Keratinocyte (primary cell): Measurements from ENCODE around the gene GPANK1. TPM values are rescaled to one million over a fixed set of nuclear protein-coding genes. Genes with fewer than 3 reads are reported as not detected.

Experiments
- DNase-seq: peaks from one replicate; pipeline ENCODE4 v3.0.0-alpha.2; 2011; ENCODE audit warnings: low read depth, missing footprints, low spot score
- FAIRE-seq: peaks from 2 replicates; lab custom pipeline; 2011; peaks lifted over from hg19 to GRCh38; lab: Jason Lieb, UNC
- H2AFZ ChIP-seq: 2 replicates; pipeline ENCODE4 v1.6.0; 2012; ENCODE audit warnings: low read length, control low read depth, inconsistent platforms; ENCODE audit not compliant: control insufficient read depth
- H3K27ac ChIP-seq: 2 replicates; pipeline ENCODE4 v1.5.1; 2011; ENCODE audit warnings: low read length; ENCODE audit not compliant: control insufficient read depth, insufficient read depth
- H3K27me3 ChIP-seq: 3 replicates; pipeline ENCODE4 v1.6.0; 2011; ENCODE audit warnings: low read length; ENCODE audit not compliant: control insufficient read depth, insufficient read depth; ENCODE audit errors: extremely low read depth
- H3K36me3 ChIP-seq, 2 experiments: 2 replicates in 1 of 2; 3 replicates in 1 of 2; pipeline ENCODE4 v1.5.1; 2011; ENCODE audit warnings: low read length in 2 of 2, mild to moderate bottlenecking in 1 of 2; ENCODE audit not compliant: control insufficient read depth in 2 of 2, insufficient read depth in 2 of 2; ENCODE audit errors: extremely low read depth in 1 of 2
- H3K4me1 ChIP-seq: 3 replicates; pipeline ENCODE4 v1.5.1; 2011; ENCODE audit warnings: low read length; ENCODE audit not compliant: control insufficient read depth, insufficient read depth; ENCODE audit errors: extremely low read depth
- H3K4me2 ChIP-seq: 3 replicates; pipeline ENCODE4 v1.6.0; 2011; ENCODE audit warnings: low read depth, low read length; ENCODE audit not compliant: control insufficient read depth, insufficient read depth; ENCODE audit errors: extremely low read depth
- H3K4me3 ChIP-seq, 3 experiments: fragments of 200-600 bp in 1 of 3; sonication (generic) in 1 of 3; 2 replicates in 2 of 3; 3 replicates in 1 of 3; pipeline ENCODE4 v1.5.1; 2011 to 2016; ENCODE audit warnings: low read length in 3 of 3, mild to moderate bottlenecking in 3 of 3, control low read depth in 2 of 3, inconsistent platforms in 1 of 3, low read depth in 1 of 3, mixed read lengths in 1 of 3, mixed run types in 1 of 3, moderate library complexity in 1 of 3; ENCODE audit not compliant: control insufficient read depth in 2 of 3, insufficient read depth in 2 of 3; ENCODE audit errors: extremely low read depth in 1 of 3
- H3K79me2 ChIP-seq: 2 replicates; pipeline ENCODE4 v1.6.0; 2012; ENCODE audit warnings: low read length; ENCODE audit not compliant: control insufficient read depth, insufficient read depth
- H3K9ac ChIP-seq: 3 replicates; pipeline ENCODE4 v1.6.0; 2011; ENCODE audit warnings: low read length; ENCODE audit not compliant: control insufficient read depth, insufficient read depth; ENCODE audit errors: extremely low read depth
- H3K9me1 ChIP-seq: 3 replicates; pipeline ENCODE4 v1.6.0; 2011; ENCODE audit warnings: low read length; ENCODE audit not compliant: control insufficient read depth, insufficient read depth; ENCODE audit errors: extremely low read depth
- H3K9me3 ChIP-seq: 2 replicates; pipeline ENCODE4 v1.5.1; 2012; ENCODE audit warnings: low read depth, low read length; ENCODE audit not compliant: control insufficient read depth
- H4K20me1 ChIP-seq: 3 replicates; pipeline ENCODE4 v1.6.0; 2011; ENCODE audit warnings: low read length; ENCODE audit not compliant: control insufficient read depth, insufficient read depth; ENCODE audit errors: extremely low read depth
- EZH2 ChIP-seq: IDR thresholded peaks from one replicate; pipeline ENCODE4 v1.6.1; 2012; ENCODE audit warnings: inconsistent platforms, mild to moderate bottlenecking, low read length, moderate library complexity
- dilution Hi-C: fragments of 300-500 bp; cut with MboI; formaldehyde crosslinking; loops from one replicate; pipeline ENCODE4 v1.7.0; 2020; ENCODE audit warnings: low sequenced_read_pairs; ENCODE audit not compliant: extremely low pct_ligation_motif_present
- polyA plus RNA-seq, 5 experiments: library from polyadenylated mRNA; depleted of rRNA in 3 of 5; stranded (reverse) in 3 of 5; stranded (forward) in 1 of 5; unstranded in 1 of 5; fragments of >200 nt; gene quantifications; 1 replicate in 1 of 5; 2 replicates in 3 of 5; 3 replicates in 1 of 5; pipeline versions ENCODE4 v1.2.1 to v1.2.3, GENCODE V29; 2011 to 2012; ENCODE audit warnings: missing spikeins in 2 of 5, low read depth in 1 of 5, low replicate concordance in 1 of 5
- TF ChIP-seq, protein P1 (sequence below), 3 experiments: IDR thresholded peaks in 1 of 3; conservative IDR thresholded peaks in 1 of 3; optimal IDR thresholded peaks in 1 of 3; 2 replicates in 2 of 3; 3 replicates in 1 of 3; pipeline versions ENCODE3 to v1.5.1; 2011; ENCODE audit warnings: low read length in 3 of 3, mild to moderate bottlenecking in 3 of 3, moderate library complexity in 2 of 3, control low read depth in 1 of 3, inconsistent platforms in 1 of 3; ENCODE audit not compliant: insufficient read depth in 2 of 3; ENCODE audit errors: extremely low read depth in 1 of 3

The GPANK1 gene
- polyA plus RNA-seq, 1 donor (not counting 4 experiments of a cell fraction or from before 2014, with no cell fraction given): 10.0 TPM

DNA sequence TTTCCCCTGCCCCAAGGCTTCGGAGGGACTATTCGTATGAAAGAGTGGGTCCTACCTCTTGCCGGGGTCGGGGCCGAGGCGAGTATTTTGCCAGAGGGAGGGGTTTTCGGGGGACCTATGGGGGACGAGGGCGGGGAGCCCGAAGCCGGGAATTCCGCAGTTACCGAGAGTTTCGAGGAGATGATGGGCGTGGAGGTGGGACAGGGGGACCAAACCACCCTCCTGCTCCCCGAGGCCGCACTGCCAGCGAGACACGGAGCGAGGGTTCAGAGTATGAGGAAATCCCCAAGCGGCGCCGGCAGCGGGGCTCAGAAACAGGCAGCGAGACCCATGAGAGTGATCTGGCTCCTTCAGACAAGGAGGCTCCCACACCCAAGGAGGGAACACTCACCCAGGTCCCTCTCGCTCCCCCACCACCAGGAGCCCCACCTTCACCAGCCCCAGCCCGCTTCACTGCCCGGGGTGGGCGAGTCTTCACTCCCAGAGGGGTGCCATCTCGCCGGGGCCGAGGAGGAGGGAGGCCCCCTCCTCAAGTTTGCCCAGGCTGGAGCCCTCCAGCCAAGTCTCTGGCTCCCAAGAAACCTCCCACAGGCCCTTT lies 33.0 kb downstream of the GPANK1 start:
- no peak for DNase-seq
- H3K9ac ChIP-seq: no peak overlapping the region
- H3K4me2 ChIP-seq: no peak overlapping the region
- FAIRE-seq: no peak
- no peak overlapping the region for H3K27ac ChIP-seq
- H2AFZ ChIP-seq: no peak overlapping the region
- no peaks in the 10 kb centered on the region for H3K4me1 ChIP-seq
- H3K9me3 ChIP-seq: no peaks in the 10 kb centered on the region
- no peaks in the 10 kb centered on the region for H3K9me1 ChIP-seq
- H3K79me2 ChIP-seq: peaks cover 44% of the 10 kb centered on the region
- peaks cover 79 to 90% of the 10 kb centered on the region in 2 experiments for H3K36me3 ChIP-seq
- peaks cover 11% of the 10 kb centered on the region for H4K20me1 ChIP-seq
- H3K27me3 ChIP-seq: no peaks in the 10 kb centered on the region
- no peak overlapping the region for H3K4me3 ChIP-seq
- dilution Hi-C loops: no loop called here
- TF ChIP-seq, protein P1, sequence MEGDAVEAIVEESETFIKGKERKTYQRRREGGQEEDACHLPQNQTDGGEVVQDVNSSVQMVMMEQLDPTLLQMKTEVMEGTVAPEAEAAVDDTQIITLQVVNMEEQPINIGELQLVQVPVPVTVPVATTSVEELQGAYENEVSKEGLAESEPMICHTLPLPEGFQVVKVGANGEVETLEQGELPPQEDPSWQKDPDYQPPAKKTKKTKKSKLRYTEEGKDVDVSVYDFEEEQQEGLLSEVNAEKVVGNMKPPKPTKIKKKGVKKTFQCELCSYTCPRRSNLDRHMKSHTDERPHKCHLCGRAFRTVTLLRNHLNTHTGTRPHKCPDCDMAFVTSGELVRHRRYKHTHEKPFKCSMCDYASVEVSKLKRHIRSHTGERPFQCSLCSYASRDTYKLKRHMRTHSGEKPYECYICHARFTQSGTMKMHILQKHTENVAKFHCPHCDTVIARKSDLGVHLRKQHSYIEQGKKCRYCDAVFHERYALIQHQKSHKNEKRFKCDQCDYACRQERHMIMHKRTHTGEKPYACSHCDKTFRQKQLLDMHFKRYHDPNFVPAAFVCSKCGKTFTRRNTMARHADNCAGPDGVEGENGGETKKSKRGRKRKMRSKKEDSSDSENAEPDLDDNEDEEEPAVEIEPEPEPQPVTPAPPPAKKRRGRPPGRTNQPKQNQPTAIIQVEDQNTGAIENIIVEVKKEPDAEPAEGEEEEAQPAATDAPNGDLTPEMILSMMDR (optimal IDR thresholded peaks at IDR 0.05 in 1 of 3, IDR thresholded peaks at IDR 0.05 in 1 of 3, conservative IDR thresholded peaks at IDR 0.05 in 1 of 3; ENCODE audit: extremely low read depth in 1 of 3, insufficient read depth in 2 of 3, low read length in 3 of 3): no peak
- no peak for TF ChIP-seq EZH2

DNA sequence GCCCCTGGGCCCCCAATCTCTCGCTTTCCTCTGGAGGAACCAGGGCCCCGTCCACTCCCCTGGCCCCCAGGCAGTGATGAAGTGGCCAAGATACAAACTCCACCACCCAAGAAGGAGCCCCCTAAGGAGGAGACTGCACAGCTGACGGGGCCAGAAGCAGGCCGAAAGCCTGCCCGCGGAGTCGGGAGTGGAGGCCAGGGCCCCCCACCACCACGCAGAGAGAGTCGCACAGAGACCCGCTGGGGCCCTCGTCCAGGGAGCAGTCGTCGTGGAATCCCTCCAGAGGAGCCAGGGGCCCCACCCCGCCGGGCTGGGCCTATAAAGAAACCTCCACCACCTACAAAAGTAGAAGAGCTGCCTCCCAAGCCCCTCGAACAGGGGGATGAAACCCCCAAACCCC lies 33.6 kb downstream of the GPANK1 start:
- no peak overlapping the region for H3K4me3 ChIP-seq
- peaks cover 11% of the 10 kb centered on the region for H4K20me1 ChIP-seq
- no peak overlapping the region for H3K4me2 ChIP-seq
- dilution Hi-C loops: no loop called here
- no peaks in the 10 kb centered on the region for H3K4me1 ChIP-seq
- peaks cover 83 to 90% of the 10 kb centered on the region in 2 experiments for H3K36me3 ChIP-seq
- DNase-seq (no peak), FAIRE-seq (no peak)
- no peaks in the 10 kb centered on the region for H3K27me3 ChIP-seq
- peaks cover 49% of the 10 kb centered on the region for H3K79me2 ChIP-seq
- no peak overlapping the region for H3K27ac ChIP-seq
- H3K9me3 ChIP-seq: no peaks in the 10 kb centered on the region
- no peak overlapping the region for H2AFZ ChIP-seq
- no peaks in the 10 kb centered on the region for H3K9me1 ChIP-seq
- no peak overlapping the region for H3K9ac ChIP-seq
- TF ChIP-seq, protein P1 (optimal IDR thresholded peaks at IDR 0.05 in 1 of 3, IDR thresholded peaks at IDR 0.05 in 1 of 3, conservative IDR thresholded peaks at IDR 0.05 in 1 of 3; ENCODE audit: extremely low read depth in 1 of 3, insufficient read depth in 2 of 3, low read length in 3 of 3): no peak
- no peak for TF ChIP-seq EZH2
